GM19099 (cell line): Measurements from ENCODE around the gene MYO5C.
A peak's percentile ranks its signal among the peaks of the same experiment; 100 is the strongest.

Experiments used
- POLR2A ChIP-seq: IDR thresholded peaks from 3 replicates; pipeline ENCODE4 v1.6.1; 2011; ENCODE audit warnings: low read depth; ENCODE audit not compliant: insufficient read length; ENCODE audit errors: extremely low read depth

Gene MYO5C

GRCh38 chr15:52241489-52241888, 54.1 kb downstream of the MYO5C start:
- TF ChIP-seq POLR2A: no peak

- no peak for TF ChIP-seq POLR2A
Observed at GRCh38 chr15:52240166-52240565, 55.4 kb downstream of the MYO5C start.

- TF ChIP-seq POLR2A: no peak
Observed at GRCh38 chr15:52238149-52238548, 57.5 kb downstream of the MYO5C start.

- TF ChIP-seq POLR2A: no peak
Observed at GRCh38 chr15:52236013-52236412, 59.6 kb downstream of the MYO5C start.

GRCh38 chr15:52234596-52235541, 60.7 kb downstream of the MYO5C start:
- TF ChIP-seq POLR2A: peak; percentile 28

- TF ChIP-seq POLR2A: no peak
Observed at GRCh38 chr15:52233405-52233804, 62.2 kb downstream of the MYO5C start.

- TF ChIP-seq POLR2A: no peak
Observed at GRCh38 chr15:52232327-52232726, 63.3 kb downstream of the MYO5C start.

GRCh38 chr15:52230073-52230472, 65.5 kb downstream of the MYO5C start:
- no peak for TF ChIP-seq POLR2A

GRCh38 chr15:52228921-52229320, 66.7 kb downstream of the MYO5C start:
- TF ChIP-seq POLR2A: no peak

- no peak for TF ChIP-seq POLR2A
Observed at GRCh38 chr15:52227456-52227855, 68.1 kb downstream of the MYO5C start.

GRCh38 chr15:52225230-52225629, 70.4 kb downstream of the MYO5C start:
- no peak for TF ChIP-seq POLR2A

GRCh38 chr15:52224211-52224610, 71.4 kb downstream of the MYO5C start:
- no peak for TF ChIP-seq POLR2A

GRCh38 chr15:52221730-52222129, 73.9 kb downstream of the MYO5C start:
- no peak for TF ChIP-seq POLR2A

- TF ChIP-seq POLR2A: peak; percentile 21
Observed at GRCh38 chr15:52220937-52221660, 74.5 kb downstream of the MYO5C start.

GRCh38 chr15:52220251-52220650, 75.4 kb downstream of the MYO5C start:
- TF ChIP-seq POLR2A: no peak

- no peak for TF ChIP-seq POLR2A
Observed at GRCh38 chr15:52218816-52219215, 76.8 kb downstream of the MYO5C start.
